Measurements from ENCODE around the gene SIGLEC9. TPM values are rescaled to one million over a fixed set of nuclear protein-coding genes. Genes with fewer than 3 reads are reported as not detected.

The SIGLEC9 gene
- total and polyA plus RNA-seq, 10 of the 15 experiments (the other 5 are each of a cell fraction or from before 2014, with no cell fraction given) = 0.10 TPM; not detected in 9

DNA sequence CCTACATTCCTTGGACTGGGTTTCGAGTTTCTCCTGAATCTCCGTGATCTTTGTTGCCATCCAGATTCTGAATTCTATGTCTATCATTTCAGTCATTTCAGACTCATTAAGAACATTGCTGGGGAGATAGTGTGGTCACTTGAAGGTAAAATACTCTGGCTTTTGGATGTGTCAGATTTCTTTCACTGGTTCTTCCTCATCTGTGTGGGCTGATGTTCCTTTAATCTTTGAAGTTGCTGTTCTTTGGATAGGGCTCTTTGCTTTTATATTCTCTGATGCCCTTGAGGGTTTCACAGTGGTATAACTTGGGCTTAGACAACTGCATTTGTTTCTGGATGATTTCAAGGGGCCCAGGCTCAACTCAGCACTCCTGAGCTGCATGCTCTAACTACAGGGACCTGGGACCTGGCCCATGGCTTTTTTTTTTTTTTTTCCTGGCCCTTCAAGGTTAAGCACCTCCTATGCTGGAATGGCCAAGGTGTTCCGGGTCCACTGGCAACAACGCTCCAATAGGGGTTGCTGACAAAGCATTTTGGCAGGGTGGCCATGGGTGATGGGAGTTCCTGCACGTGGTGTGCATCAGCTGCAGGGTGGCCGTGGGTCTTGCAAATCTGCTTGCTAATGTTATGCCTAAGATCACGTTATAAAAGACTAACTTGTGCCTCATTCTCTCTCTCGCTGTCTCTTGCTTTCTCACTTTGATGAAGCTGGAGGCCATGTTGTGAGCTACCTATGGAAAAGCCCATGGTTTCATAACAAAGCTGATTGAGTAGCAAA is 11.5 kb downstream of the SIGLEC9 start:
- ChIA-PET SMC1A (ENCODE audit: uncharacterized antibody, unreplicated experiment) (no interaction called here), RAD21 (ENCODE audit: unreplicated experiment) (no interaction called here), POLR2A (no interaction called here), CTCF (interaction anchor here (0.8 to 1.9 kb wide), 2 partner anchors 22 to 123 kb away, joined by 3 to 6 read pairs; no protein-coding TSS in a partner anchor)
- H3K27me3 ChIP-seq (replicated peaks in 1 of 2; ENCODE audit: control insufficient read depth in 2 of 2, insufficient read depth in 2 of 2, low read length in 1 of 2) = no peaks in the 10 kb centered on the region; a peak in 1 of 4 replicates
- BruUV-seq (replicated peaks) = no TSS peak
- DNase-seq (ENCODE audit: low read depth, low spot score) = no peak
- H3K4me3 ChIP-seq = no peak overlapping the region
- H3K4me1 ChIP-seq (ENCODE audit: control insufficient read depth, insufficient read depth, low read length) = no peaks in the 10 kb centered on the region
- H2AFZ ChIP-seq (ENCODE audit: control insufficient read depth, low read depth, low read length) = no peak overlapping the region
- H3K36me3 ChIP-seq (ENCODE audit: control insufficient read depth in 2 of 2, insufficient read depth in 2 of 2, low read length in 1 of 2) = no peaks in the 10 kb centered on the region
- in situ Hi-C loops (cut with MboI) = no loop called here
- FAIRE-seq = no peak
- 24% methylated on average over 8 of the region's 8 CpGs for WGBS (ENCODE audit: insufficient coverage, insufficient replicate concordance, low lambda C conversion rate, missing lambda C conversion rate)
- no peaks in the 10 kb centered on the region for H3K79me2 ChIP-seq (ENCODE audit: control insufficient read depth, insufficient read depth, low read length)
- no peak overlapping the region for H3K9ac ChIP-seq (ENCODE audit: control insufficient read depth, insufficient read depth, low read length)
- no peaks in the 10 kb centered on the region; the same call in 2 of the 3 replicates for H3K9me3 ChIP-seq (replicated peaks; ENCODE audit: control insufficient read depth, insufficient read depth, low read length)
- intact Hi-C loops (cut with micrococcal nuclease; ENCODE audit: unreplicated experiment) = no loop called here
- H3K4me2 ChIP-seq (ENCODE audit: control insufficient read depth, insufficient read depth) = no peak overlapping the region
- no peak overlapping the region for H3K27ac ChIP-seq (ENCODE audit: control insufficient read depth, insufficient read depth)
- no peak for ATAC-seq
- no peaks in the 10 kb centered on the region for H4K20me1 ChIP-seq (ENCODE audit: control insufficient read depth, insufficient read depth)
- TF ChIP-seq CEBPB (IDR thresholded peaks at IDR 0.05; ENCODE audit: borderline replicate concordance in 1 of 2, low read depth in 2 of 2, low read length in 2 of 2) = no peak
- TF ChIP-seq ZBTB11 (CRISPR knock-in tag; IDR thresholded peaks at IDR 0.05) = no peak
- TF ChIP-seq BHLHE40 (IDR thresholded peaks at IDR 0.05; ENCODE audit: borderline replicate concordance in 1 of 2, low read depth in 2 of 2, low read length in 1 of 2) = no peak
- TF ChIP-seq ZNF207 (IDR thresholded peaks at IDR 0.05; ENCODE audit: borderline replicate concordance) = no peak
- no peak for TF ChIP-seq NR2C2 (IDR thresholded peaks at IDR 0.05; ENCODE audit: borderline replicate concordance, control insufficient read depth, insufficient read length, low read depth)
- no peak for TF ChIP-seq RUNX3 (IDR thresholded peaks at IDR 0.05; ENCODE audit: low read length)
- TF ChIP-seq TCF7 (IDR thresholded peaks at IDR 0.05; ENCODE audit: borderline replicate concordance) = no peak
- no peak for TF ChIP-seq NBN (IDR thresholded peaks at IDR 0.05)
- TF ChIP-seq, protein P1, sequence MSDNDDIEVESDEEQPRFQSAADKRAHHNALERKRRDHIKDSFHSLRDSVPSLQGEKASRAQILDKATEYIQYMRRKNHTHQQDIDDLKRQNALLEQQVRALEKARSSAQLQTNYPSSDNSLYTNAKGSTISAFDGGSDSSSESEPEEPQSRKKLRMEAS (IDR thresholded peaks at IDR 0.05; ENCODE audit: low read depth, low read length) = no peak
- no peak for TF ChIP-seq ZBTB33 (IDR thresholded peaks at IDR 0.05)
- TF ChIP-seq FOXM1 (IDR thresholded peaks at IDR 0.05; ENCODE audit: low read depth, low read length) = no peak
- TF ChIP-seq NKRF (conservative IDR thresholded peaks at IDR 0.05) = no peak
- TF ChIP-seq ETV6 (conservative IDR thresholded peaks at IDR 0.05 in 1 of 2, IDR thresholded peaks at IDR 0.05 in 1 of 2; ENCODE audit: borderline replicate concordance in 1 of 2, low read depth in 1 of 2) = no peak
- TF ChIP-seq SIX5 (IDR thresholded peaks at IDR 0.05; ENCODE audit: low read depth, low read length, severe bottlenecking) = no peak
- no peak for TF ChIP-seq EZH2 (IDR thresholded peaks at IDR 0.05; ENCODE audit: borderline replicate concordance, control insufficient read depth, low read depth, low read length)
